ENCODE data around the gene RPH3AL.
"Not testable (repeated sequence)": the region's sequence is repeated elsewhere in the genome, so short reads cannot be mapped to it uniquely, and the experiment has no call there.

The RPH3AL gene

DNA sequence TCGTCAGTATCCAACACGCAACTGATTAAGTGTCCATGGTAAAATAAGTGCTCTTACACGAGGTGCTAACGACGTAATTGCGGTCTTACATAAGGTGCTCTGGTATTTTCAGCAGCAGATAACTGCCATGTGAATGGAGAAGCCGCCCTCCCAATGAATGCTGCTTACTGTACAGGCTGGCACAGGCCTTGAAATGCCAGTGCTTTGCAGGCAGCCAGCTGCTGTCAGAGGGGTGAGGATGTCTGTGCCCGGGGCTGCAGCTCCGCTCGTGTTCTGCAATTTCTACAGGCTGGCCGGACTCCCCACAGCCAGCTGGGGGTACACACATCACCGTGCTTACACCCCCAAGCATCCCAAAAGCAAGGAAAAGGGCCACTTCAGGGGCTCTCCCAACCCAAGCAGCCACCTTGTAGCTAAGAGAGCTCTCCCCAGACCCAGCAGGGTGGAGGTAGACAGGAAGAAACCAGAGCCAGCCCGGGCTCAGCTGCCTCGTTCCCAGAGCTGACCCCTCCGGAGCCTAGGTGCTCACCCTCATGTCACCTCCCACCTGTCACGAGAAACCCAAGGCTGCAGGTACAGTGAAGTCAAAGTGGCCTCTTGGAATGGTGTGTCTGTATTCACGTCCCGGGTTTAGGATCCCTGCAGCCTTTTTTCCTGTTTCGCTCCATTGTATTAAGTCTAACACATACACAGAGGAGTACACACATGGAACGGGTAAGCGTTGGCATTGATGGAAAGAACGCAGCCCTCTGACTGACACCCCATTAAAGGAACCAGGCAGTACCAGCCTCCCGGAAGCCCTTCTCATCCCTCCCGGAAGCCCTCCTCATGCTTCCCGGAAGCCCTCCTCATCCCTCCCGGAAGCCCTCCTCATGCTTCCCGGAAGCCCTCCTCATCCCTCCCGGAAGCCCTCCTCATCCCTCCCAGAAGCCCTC is 27.2 kb upstream of the RPH3AL start:
- Histone ChIP-seq H3K4me1 (peaks cover 55% of the 10 kb centered on the region), H3K27me3 (peaks cover 30% of the 10 kb centered on the region), H3K27ac (no peak overlapping the region), H3K9me3 (no peaks in the 10 kb centered on the region), H3K36me3 (no peaks in the 10 kb centered on the region), H3K4me2 (no peak overlapping the region), H3K4me3 (no peak overlapping the region), H3K9ac (no peak overlapping the region), H4K20me1 (peaks cover 25% of the 10 kb centered on the region)
- no peak for TF ChIP-seq Cebpa-rat (IDR thresholded peaks at IDR 0.05)

DNA sequence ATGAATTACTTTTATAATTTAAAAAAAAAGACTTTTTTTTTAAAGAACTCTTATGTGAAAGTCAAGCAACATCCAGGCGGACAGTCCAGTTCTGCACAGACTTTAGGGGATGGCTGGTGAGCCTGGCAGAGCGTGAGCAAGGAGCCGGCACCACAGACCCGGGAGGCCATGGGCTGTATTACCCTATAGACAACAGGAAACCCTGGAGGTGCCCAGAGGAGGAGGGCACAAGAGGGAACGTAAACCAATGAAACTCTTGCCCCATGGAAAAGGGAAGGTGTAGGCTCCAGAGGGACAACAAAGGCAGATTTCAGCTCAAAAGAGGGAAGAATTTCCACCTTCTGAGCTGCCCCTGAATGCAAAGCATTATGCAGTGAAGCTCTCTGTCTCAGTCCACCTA is 25.5 kb upstream of the RPH3AL start:
- peaks cover 7% of the 10 kb centered on the region for H3K9me3 ChIP-seq
- H3K4me1 ChIP-seq: peaks cover 39% of the 10 kb centered on the region
- H3K9ac ChIP-seq: no peak overlapping the region
- no peak overlapping the region for H3K4me3 ChIP-seq
- H3K27me3 ChIP-seq: peaks cover 15% of the 10 kb centered on the region
- no peak overlapping the region for H3K27ac ChIP-seq
- no peaks in the 10 kb centered on the region for H3K36me3 ChIP-seq
- peaks cover 13% of the 10 kb centered on the region; the same call in 1 of the 2 replicates for H4K20me1 ChIP-seq
- peak overlapping the region; percentile 55 for H3K4me2 ChIP-seq
- no peak for TF ChIP-seq Cebpa-rat (IDR thresholded peaks at IDR 0.05)

DNA sequence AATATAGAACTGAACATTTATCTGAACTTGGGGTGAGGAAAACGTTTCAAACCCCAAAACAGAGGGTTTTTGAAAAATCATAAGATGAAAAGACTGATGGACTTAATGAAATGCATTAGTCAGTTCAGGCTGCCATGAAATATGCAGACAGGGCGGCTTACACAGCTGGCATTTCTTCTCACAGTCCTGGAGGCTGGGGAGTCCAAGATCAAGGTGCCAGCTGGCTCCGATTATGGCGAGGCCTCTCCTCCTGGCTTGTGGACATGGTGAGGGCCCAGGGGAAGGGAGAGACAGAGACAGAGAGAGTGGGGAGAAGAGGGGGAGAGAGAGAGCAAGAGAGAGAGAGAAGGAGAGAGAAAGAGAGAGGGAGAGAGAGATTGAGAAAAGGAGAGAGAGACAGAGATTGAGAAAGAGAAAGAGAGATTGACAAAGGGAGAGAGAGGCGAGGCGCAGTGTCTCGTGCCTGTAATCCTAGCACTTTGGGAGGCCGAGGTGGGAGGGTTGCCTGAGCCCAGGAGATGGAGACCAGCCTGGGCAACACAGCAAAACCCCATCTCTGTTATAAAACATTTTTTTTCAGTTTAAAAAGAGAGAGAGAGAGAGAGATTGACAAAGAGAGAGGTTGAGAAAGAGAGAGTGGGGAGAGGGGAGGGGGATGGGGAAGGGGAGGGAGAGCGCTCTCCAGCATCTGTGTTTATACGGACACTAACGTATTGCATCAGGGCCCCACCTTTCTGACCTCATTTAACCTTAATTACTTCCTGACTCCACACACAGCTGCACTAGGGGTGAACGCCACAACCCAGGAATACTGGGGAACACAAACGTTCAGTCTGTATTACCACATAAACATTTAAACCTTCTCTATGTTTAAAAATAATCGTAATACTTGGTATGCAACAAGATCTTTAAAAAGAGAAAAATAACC is 24.6 kb upstream of the RPH3AL start:
- Histone ChIP-seq H4K20me1 (peaks cover 4% of the 10 kb centered on the region; the same call in 1 of the 2 replicates), H3K27ac (no peak overlapping the region), H3K4me3 (no peak overlapping the region), H3K9me3 (peaks cover 12% of the 10 kb centered on the region), H3K9ac (no peak overlapping the region), H3K27me3 (peaks cover 6% of the 10 kb centered on the region; the same call in 1 of the 2 replicates), H3K4me2 (peak overlapping the region; percentile 55), H3K4me1 (peaks cover 38% of the 10 kb centered on the region), H3K36me3 (no peaks in the 10 kb centered on the region)
- no peak for TF ChIP-seq Cebpa-rat (IDR thresholded peaks at IDR 0.05)

DNA sequence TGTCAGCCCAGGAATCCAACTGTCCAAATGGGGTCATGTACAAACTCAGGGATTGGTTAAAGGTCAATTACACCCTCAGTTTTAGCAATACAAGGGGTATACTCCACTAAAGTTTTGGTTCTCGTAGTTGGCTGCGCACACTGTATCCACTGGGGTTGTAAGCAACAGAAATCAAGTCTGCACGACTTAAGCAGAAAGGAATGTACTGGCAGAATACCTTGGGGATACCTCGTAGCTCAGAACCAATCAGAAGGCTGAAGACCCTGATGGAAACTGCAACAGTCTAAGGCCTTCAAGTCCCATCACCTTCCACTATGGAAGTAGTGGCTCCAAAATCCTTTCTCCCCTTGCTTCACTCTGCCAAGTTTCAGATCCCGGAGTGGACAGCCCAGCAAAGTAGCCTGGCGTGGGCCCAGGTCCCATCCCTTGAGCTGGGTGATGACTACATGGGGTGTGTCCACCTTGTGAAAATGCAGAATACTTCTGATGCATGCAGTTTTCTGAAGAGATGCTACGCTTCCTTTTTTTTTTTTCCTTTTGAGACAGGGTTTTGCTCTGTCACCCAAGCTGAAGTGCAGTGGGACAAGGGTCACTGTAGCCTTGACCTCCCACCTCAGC is 21.1 kb upstream of the RPH3AL start:
- Histone ChIP-seq H3K9ac (no peak overlapping the region), H3K4me3 (no peak overlapping the region), H3K9me3 (peaks cover 43% of the 10 kb centered on the region), H4K20me1 (no peaks in the 10 kb centered on the region), H3K36me3 (peaks cover 19% of the 10 kb centered on the region), H3K4me1 (peaks cover 42% of the 10 kb centered on the region), H3K4me2 (no peak overlapping the region), H3K27me3 (no peaks in the 10 kb centered on the region), H3K27ac (no peak overlapping the region)
- TF ChIP-seq Cebpa-rat (IDR thresholded peaks at IDR 0.05): no peak

DNA sequence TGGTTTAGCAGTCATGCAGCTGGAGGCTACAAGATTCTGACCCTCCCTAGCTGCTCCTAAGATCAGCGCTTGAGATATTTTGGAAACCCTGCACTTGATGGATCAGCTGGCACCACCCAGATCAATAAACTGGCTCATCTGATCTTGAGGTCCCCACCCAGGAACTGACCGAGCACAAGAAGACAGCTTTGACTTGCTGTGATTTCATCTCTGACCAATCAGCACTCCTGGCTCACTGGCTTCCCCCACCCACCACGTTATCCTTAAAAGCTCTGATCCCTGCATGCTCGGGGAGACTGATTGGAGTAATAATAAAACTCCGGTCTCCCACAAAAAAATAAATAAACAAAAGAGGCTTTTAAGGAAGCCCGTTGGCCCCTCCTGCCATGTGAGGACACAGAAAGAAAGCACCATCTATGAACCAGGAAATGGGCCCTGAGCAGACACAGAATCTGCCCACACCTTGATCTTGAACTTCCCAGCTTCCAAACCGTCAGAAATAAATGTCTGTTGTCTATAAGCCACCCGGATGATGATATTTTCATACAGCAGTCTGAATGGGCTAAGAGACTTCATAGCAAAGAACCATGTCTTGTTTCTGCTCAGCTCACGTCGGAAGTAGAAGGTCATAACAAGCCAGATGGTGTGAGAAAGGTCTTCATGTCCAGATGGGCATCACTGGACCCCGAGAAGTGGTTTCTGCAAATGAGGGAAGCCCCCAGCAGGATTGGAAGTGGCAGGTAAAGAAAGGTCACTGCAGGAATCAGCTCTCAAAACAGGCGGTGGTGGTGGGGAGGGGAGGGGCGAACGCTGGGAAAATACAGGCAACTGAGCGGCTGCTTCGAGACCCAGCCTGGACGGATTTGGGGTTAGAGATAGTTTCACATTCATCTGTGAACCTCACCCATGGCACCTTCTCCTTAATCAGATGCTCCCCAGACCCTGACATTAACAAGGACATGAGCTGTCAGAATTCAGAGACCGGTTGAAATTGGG is 19.8 kb upstream of the RPH3AL start:
- Histone ChIP-seq H4K20me1 (no peaks in the 10 kb centered on the region), H3K4me1 (peaks cover 37% of the 10 kb centered on the region), H3K4me2 (peak overlapping the region; percentile 36; the same call in 1 of the 2 replicates), H3K9me3 (peaks cover 56% of the 10 kb centered on the region), H3K36me3 (peaks cover 19% of the 10 kb centered on the region), H3K9ac (no peak overlapping the region), H3K27ac (no peak overlapping the region), H3K27me3 (no peaks in the 10 kb centered on the region), H3K4me3 (no peak overlapping the region)
- no peak for TF ChIP-seq Cebpa-rat (IDR thresholded peaks at IDR 0.05)

DNA sequence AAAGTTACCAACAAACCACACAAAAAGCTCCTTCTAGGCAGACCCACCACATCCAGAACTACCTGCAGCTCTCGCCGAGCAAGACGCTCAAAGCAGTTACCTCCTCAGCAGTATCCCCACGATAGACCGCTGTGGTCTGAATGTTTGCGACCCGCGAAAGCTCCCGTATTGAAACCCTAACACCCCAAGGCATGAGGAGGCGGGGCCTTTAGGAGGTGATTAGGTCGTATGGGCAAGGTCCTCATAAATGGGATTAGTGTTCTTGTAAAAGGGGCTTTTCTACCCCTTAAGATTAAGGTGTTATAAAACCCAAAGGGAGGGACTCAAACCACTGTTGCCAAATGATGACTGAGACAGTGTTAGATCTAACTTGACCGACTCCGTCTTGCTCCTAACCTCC is 19.0 kb upstream of the RPH3AL start:
- Histone ChIP-seq H3K9ac (no peak overlapping the region), H3K27me3 (no peaks in the 10 kb centered on the region), H3K9me3 (peaks cover 61% of the 10 kb centered on the region), H3K4me3 (no peak overlapping the region), H3K4me1 (peaks cover 32% of the 10 kb centered on the region), H3K27ac (no peak overlapping the region), H4K20me1 (no peaks in the 10 kb centered on the region), H3K36me3 (peaks cover 19% of the 10 kb centered on the region), H3K4me2 (peak overlapping the region; percentile 36; the same call in 1 of the 2 replicates)
- TF ChIP-seq Cebpa-rat (IDR thresholded peaks at IDR 0.05): no peak

DNA sequence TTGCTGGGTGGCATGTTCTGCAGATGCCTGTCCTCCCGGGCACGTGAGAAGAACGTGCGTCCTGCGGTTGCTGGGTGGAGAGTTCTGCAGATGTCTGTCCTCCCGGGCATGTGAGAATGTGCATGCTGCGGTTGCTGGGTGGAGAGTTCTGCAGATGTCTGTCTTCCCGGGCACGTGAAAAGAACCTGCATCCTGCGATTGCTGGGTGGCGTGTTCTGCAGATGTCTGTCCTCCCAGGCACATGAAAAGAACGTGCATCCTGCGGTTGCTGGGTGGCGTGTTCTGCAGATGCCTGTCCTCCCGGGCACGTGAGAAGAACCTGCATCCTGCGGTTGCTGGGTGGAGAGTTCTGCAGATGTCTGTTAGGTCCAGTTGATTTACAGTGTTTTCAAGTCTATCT is 15.0 kb upstream of the RPH3AL start:
- Histone ChIP-seq H3K27ac (peak overlapping the region; percentile 64), H3K4me1 (peaks cover 59% of the 10 kb centered on the region), H3K36me3 (peaks cover 19% of the 10 kb centered on the region), H3K9me3 (peaks cover 67% of the 10 kb centered on the region)
- H3K27me3 ChIP-seq, H3K4me3 ChIP-seq, H3K9ac ChIP-seq, H4K20me1 ChIP-seq, H3K4me2 ChIP-seq: not testable (repeated sequence)

DNA sequence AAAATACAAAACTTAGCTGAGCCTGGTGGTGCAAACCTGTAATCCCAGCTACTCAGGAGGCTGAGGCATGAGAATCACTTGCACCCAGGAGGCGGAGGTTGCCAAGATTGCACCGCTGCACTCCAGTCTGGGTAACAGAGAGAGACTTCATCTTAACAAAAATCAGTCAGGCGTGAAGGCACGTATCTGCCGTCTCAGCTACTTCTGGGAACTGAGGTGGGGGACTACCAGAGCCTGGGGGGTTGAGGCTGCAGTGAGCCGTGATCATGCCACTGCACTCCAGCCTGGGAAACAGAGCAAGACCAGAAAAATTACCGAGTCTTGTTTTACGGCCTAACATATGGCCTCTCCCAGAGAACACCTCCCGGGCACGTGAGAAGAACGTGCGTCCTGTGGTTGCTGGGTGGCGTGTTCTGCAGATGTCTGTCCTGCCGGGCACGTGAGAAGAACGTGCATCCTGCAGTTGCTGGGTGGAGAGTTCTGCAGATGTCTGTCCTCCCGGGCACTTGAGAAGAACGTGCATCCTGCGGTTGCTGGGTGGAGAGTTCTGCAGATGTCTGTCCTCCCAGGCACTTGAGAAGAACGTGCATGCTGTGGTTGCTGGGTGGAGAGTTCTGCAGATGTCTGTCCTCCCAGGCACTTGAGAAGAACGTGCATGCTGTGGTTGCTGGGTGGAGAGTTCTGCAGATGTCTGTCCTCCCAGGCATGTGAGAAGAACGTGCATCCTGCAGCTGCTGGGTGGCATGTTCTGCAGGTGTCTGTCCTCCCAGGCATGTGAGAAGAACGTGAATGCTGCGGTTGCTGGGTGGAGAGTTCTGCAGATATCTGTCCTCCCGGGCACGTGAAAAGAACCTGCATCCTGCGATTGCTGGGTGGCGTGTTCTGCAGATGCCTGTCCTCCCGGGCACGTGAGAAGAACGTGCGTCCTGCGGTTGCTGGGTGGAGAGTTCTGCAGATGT is 14.3 kb upstream of the RPH3AL start:
- Histone ChIP-seq H3K4me1 (peaks cover 52% of the 10 kb centered on the region), H3K27ac (peak overlapping the region; percentile 83), H3K9me3 (peaks cover 60% of the 10 kb centered on the region), H3K4me2 (peak overlapping the region; percentile 30), H3K36me3 (peaks cover 19% of the 10 kb centered on the region)
- not testable (repeated sequence) for H3K9ac ChIP-seq, H4K20me1 ChIP-seq, H3K4me3 ChIP-seq, H3K27me3 ChIP-seq

Data from BLaER1 (cell line).